H9 (cell line): ENCODE data around the gene DCHS1. TPM values are rescaled to one million over a fixed set of nuclear protein-coding genes. Genes with fewer than 3 reads are reported as not detected.

Experiments
- DNase-seq: peaks from one replicate; pipeline ENCODE4 v3.0.0-alpha.2; 2017
- H2AFZ ChIP-seq: one replicate; pipeline ENCODE4 v1.6.1; 2013; ENCODE audit warnings: mild to moderate bottlenecking, low read length, control low read depth, moderate library complexity
- H2AK5ac ChIP-seq: 2 replicates; pipeline ENCODE4 v1.6.1; 2013; ENCODE audit warnings: low read length, control low read depth, mixed read lengths; ENCODE audit not compliant: insufficient read length
- H2BK120ac ChIP-seq: one replicate; pipeline ENCODE4 v1.6.1; 2013; ENCODE audit warnings: low read depth, mild to moderate bottlenecking, low read length, control low read depth, inconsistent platforms; ENCODE audit not compliant: poor library complexity, severe bottlenecking
- H2BK12ac ChIP-seq: 2 replicates; pipeline ENCODE4 v1.6.1; 2013; ENCODE audit warnings: low read length, control low read depth, mixed read lengths, low read depth; ENCODE audit not compliant: insufficient read length
- H2BK15ac ChIP-seq: 2 replicates; pipeline ENCODE4 v1.6.1; 2013; ENCODE audit warnings: low read depth, low read length, control low read depth
- H2BK20ac ChIP-seq: one replicate; pipeline ENCODE4 v1.6.1; 2013; ENCODE audit warnings: low read depth, mild to moderate bottlenecking, low read length, control low read depth, inconsistent platforms; ENCODE audit not compliant: poor library complexity, severe bottlenecking
- H2BK5ac ChIP-seq: 2 replicates; pipeline ENCODE4 v1.6.1; 2013; ENCODE audit warnings: low read length, control low read depth, mixed read lengths; ENCODE audit not compliant: insufficient read length
- H3K14ac ChIP-seq: 2 replicates; pipeline ENCODE4 v1.6.1; 2013; ENCODE audit warnings: low read length, control low read depth; ENCODE audit not compliant: insufficient read depth
- H3K18ac ChIP-seq: 2 replicates; pipeline ENCODE4 v1.6.1; 2013; ENCODE audit warnings: low read depth, mild to moderate bottlenecking, mixed read lengths, low read length, control low read depth; ENCODE audit not compliant: insufficient read length
- H3K23ac ChIP-seq: 2 replicates; pipeline ENCODE4 v1.6.1; 2013; ENCODE audit warnings: low read length, control low read depth, mixed read lengths, low read depth; ENCODE audit not compliant: insufficient read length
- H3K23me2 ChIP-seq: 2 replicates; pipeline ENCODE4 v1.6.1; 2013; ENCODE audit warnings: low read depth, mild to moderate bottlenecking, mixed read lengths, low read length, control low read depth; ENCODE audit not compliant: insufficient read length, poor library complexity, severe bottlenecking
- H3K27ac ChIP-seq: 2 replicates; pipeline ENCODE4 v1.5.1; 2013; ENCODE audit warnings: low read length, control low read depth, mixed read lengths, low read depth; ENCODE audit not compliant: insufficient read length
- H3K27me3 ChIP-seq: 2 replicates; pipeline ENCODE4 v1.6.1; 2013; ENCODE audit warnings: low read length, control low read depth, inconsistent platforms; ENCODE audit not compliant: insufficient read depth
- H3K4ac ChIP-seq: 2 replicates; pipeline ENCODE4 v1.6.1; 2013; ENCODE audit warnings: low read depth, mild to moderate bottlenecking, control low read depth, inconsistent platforms, low read length, moderate library complexity
- H3K4me1 ChIP-seq: 2 replicates; pipeline ENCODE4 v1.6.1; 2013; ENCODE audit warnings: low read length, control low read depth, inconsistent platforms; ENCODE audit not compliant: insufficient read depth
- H3K4me2 ChIP-seq: 2 replicates; pipeline ENCODE4 v1.6.1; 2013; ENCODE audit warnings: low read length, control low read depth, mixed read lengths; ENCODE audit not compliant: insufficient read length, insufficient read depth
- H3K56ac ChIP-seq: 2 replicates; pipeline ENCODE4 v1.6.1; 2013; ENCODE audit warnings: low read depth, mild to moderate bottlenecking, mixed read lengths, low read length, control low read depth; ENCODE audit not compliant: insufficient read length
- H3K79me1 ChIP-seq: 2 replicates; pipeline ENCODE4 v1.6.1; 2013; ENCODE audit warnings: low read depth, mild to moderate bottlenecking, moderate library complexity, low read length, control low read depth, inconsistent platforms; ENCODE audit not compliant: insufficient read depth, poor library complexity, severe bottlenecking
- H3K79me2 ChIP-seq: 2 replicates; pipeline ENCODE4 v1.6.1; 2013; ENCODE audit warnings: low read length, control low read depth, inconsistent platforms; ENCODE audit not compliant: insufficient read depth
- H3K9ac ChIP-seq: 2 replicates; pipeline ENCODE4 v1.6.1; 2013; ENCODE audit warnings: low read length, control low read depth, mixed read lengths; ENCODE audit not compliant: insufficient read length; ENCODE audit errors: extremely low read depth
- H3K9me3 ChIP-seq: one replicate; pipeline ENCODE4 v1.6.1; 2013; ENCODE audit warnings: low read depth, low read length, inconsistent platforms; ENCODE audit not compliant: control insufficient read depth
- H3T11ph ChIP-seq: one replicate; pipeline ENCODE4 v1.6.1; 2013; ENCODE audit warnings: mild to moderate bottlenecking, low read length, control low read depth, inconsistent platforms
- H4K20me1 ChIP-seq: one replicate; pipeline ENCODE4 v1.6.1; 2013; ENCODE audit not compliant: control insufficient read depth, insufficient read length, insufficient read depth
- H4K5ac ChIP-seq: 2 replicates; pipeline ENCODE4 v1.6.1; 2013; ENCODE audit warnings: low read depth, mild to moderate bottlenecking, mixed read lengths, low read length, control low read depth; ENCODE audit not compliant: insufficient read length
- H4K8ac ChIP-seq: replicated peaks from 2 replicates; pipeline ENCODE4 v1.6.1; 2013; ENCODE audit warnings: low read length, control low read depth, mixed read lengths, low read depth; ENCODE audit not compliant: insufficient read length
- H4K91ac ChIP-seq: 2 replicates; pipeline ENCODE4 v1.6.1; 2013; ENCODE audit warnings: low read depth, mild to moderate bottlenecking, moderate library complexity, mixed read lengths, low read length, control low read depth; ENCODE audit not compliant: insufficient read length
- H3K27ac Mint-ChIP-seq, 3 experiments: 2 replicates in 2 of 3; 3 replicates in 1 of 3; pipeline ENCODE4 v1.8.0; 2020 to 2021; ENCODE audit warnings: mixed read lengths in 3 of 3, mild to moderate bottlenecking in 1 of 3, moderate library complexity in 1 of 3
- H3K27me3 Mint-ChIP-seq: 2 replicates; pipeline ENCODE4 v1.8.0; 2021; ENCODE audit warnings: low read depth, mild to moderate bottlenecking, moderate library complexity, mixed read lengths
- H3K36me3 Mint-ChIP-seq, 3 experiments: 2 replicates in 2 of 3; 3 replicates in 1 of 3; pipeline ENCODE4 v1.8.0; 2020 to 2021; ENCODE audit warnings: low read depth in 3 of 3, mixed read lengths in 3 of 3; ENCODE audit not compliant: insufficient read depth in 1 of 3
- H3K4me1 Mint-ChIP-seq, 2 experiments: 2 replicates each; pipeline ENCODE4 v1.8.0; 2020; ENCODE audit warnings: mixed read lengths in 2 of 2
- H3K4me3 Mint-ChIP-seq, 2 experiments: 2 replicates in 1 of 2; 3 replicates in 1 of 2; pipeline ENCODE4 v1.8.0; 2020 to 2021; ENCODE audit warnings: mild to moderate bottlenecking in 2 of 2, mixed read lengths in 2 of 2, moderate library complexity in 1 of 2
- H3K9me3 Mint-ChIP-seq, 2 experiments: 2 replicates in 1 of 2; 3 replicates in 1 of 2; pipeline ENCODE4 v1.8.0; 2020; ENCODE audit warnings: mild to moderate bottlenecking in 2 of 2, mixed read lengths in 2 of 2, moderate library complexity in 1 of 2
- WGBS: extraction: QIAGEN DNeasy Blood & Tissue Kit; methylation state at CpG from one replicate; pipeline ENCODE4 v1.1.7; 2013; ENCODE audit warnings: missing lambda C conversion rate, low lambda C conversion rate, mixed read lengths; ENCODE audit not compliant: insufficient read length; ENCODE audit errors: extremely low coverage; 5-methylcytosine and 5-hydroxymethylcytosine counted together
- total RNA-seq: library from RNA; stranded (reverse); gene quantifications from 2 replicates; pipeline ENCODE4 v1.2.1, GENCODE V29; 2021
- TF ChIP-seq, protein P1 (sequence below): fragments of 200-600 bp; sonication (generic); conservative IDR thresholded peaks from 3 replicates; pipeline ENCODE4 v1.8.0; 2021; ENCODE audit warnings: antibody characterized with exemption, mild to moderate bottlenecking

DCHS1 gene
- total RNA-seq, 1 experiment from 2014 or later: 12.5 TPM

DNA sequence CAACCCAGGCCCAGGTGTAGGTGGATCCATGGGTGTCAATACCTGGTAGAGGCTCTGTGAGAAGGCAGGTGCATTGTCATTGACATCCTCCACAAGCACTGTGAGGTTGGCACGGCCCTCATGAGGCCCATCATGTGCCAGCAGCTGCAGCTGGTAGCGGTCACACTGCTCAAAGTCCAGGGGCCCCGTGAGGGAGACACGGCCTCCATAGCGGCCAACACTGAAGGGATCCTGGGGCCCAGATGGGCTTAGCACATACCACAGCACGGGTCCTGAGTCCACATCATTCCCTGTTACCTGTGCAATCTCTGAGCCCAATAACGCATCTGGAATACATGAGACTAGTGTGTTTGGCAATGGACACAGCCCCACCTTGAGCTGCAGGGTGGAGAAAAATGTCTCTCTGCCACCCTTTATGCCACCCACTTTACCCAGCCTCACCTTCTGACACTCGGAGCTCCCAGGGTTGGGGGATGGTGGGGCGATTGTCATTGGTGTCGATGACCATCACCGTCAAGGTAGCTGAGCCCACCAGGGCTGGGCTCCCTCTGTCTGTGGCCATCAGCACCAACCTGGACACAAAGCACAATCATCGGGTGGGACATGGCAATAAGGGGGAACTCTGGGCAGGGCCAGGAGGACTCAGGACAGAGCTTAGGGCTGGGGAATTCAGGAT is 30.3 kb downstream of the DCHS1 start:
- Histone ChIP-seq H4K20me1 (no peaks in the 10 kb centered on the region), H3K56ac (no peak overlapping the region), H2BK120ac (no peak overlapping the region), H4K5ac (no peak overlapping the region), H2BK20ac (no peak overlapping the region), H3K4ac (no peak overlapping the region), H3K18ac (no peak overlapping the region), H2BK12ac (no peak overlapping the region), H4K8ac (no peak overlapping the region), H3K23ac (no peak overlapping the region), H3K9me3 (no peaks in the 10 kb centered on the region), H2BK5ac (no peak overlapping the region), H3K79me2 (no peaks in the 10 kb centered on the region), H3K14ac (no peak overlapping the region), H3K9ac (no peak overlapping the region), H3K4me2 (no peak overlapping the region), H2AK5ac (no peak overlapping the region), H3K23me2 (peaks cover 4% of the 10 kb centered on the region), H3K4me1 (no peaks in the 10 kb centered on the region), H3K79me1 (no peaks in the 10 kb centered on the region), H3T11ph (no peak overlapping the region), H3K27ac (no peak overlapping the region), H3K27me3 (peaks cover 9% of the 10 kb centered on the region; the same call in 1 of the 2 replicates), H4K91ac (no peak overlapping the region), H2AFZ (no peak overlapping the region), H2BK15ac (no peak overlapping the region)
- TF ChIP-seq, protein P1, sequence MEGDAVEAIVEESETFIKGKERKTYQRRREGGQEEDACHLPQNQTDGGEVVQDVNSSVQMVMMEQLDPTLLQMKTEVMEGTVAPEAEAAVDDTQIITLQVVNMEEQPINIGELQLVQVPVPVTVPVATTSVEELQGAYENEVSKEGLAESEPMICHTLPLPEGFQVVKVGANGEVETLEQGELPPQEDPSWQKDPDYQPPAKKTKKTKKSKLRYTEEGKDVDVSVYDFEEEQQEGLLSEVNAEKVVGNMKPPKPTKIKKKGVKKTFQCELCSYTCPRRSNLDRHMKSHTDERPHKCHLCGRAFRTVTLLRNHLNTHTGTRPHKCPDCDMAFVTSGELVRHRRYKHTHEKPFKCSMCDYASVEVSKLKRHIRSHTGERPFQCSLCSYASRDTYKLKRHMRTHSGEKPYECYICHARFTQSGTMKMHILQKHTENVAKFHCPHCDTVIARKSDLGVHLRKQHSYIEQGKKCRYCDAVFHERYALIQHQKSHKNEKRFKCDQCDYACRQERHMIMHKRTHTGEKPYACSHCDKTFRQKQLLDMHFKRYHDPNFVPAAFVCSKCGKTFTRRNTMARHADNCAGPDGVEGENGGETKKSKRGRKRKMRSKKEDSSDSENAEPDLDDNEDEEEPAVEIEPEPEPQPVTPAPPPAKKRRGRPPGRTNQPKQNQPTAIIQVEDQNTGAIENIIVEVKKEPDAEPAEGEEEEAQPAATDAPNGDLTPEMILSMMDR: no peak
- Mint-ChIP-seq H3K36me3 (peaks cover 2 to 21% (median 9%) of the 10 kb centered on the region in 3 experiments; a peak in 6 of 7 replicates), H3K4me1 (no peaks in the 10 kb centered on the region; a peak in 1 of 4 replicates), H3K4me3 (no peak overlapping the region), H3K9me3 (no peaks in the 10 kb centered on the region), H3K27me3 (peaks cover 21% of the 10 kb centered on the region), H3K27ac (no peak overlapping the region)
- DNase-seq: no peak
- no CpG with 5 or more reads among the region's 12 CpGs for WGBS
